RKO (cell line): ENCODE results near the gene MICAL1.

ENCODE experiments used
- DNase-seq: peaks from one replicate; pipeline ENCODE4 v3.0.0-alpha.2; 2016; ENCODE audit warnings: low spot score

The MICAL1 gene

DNA sequence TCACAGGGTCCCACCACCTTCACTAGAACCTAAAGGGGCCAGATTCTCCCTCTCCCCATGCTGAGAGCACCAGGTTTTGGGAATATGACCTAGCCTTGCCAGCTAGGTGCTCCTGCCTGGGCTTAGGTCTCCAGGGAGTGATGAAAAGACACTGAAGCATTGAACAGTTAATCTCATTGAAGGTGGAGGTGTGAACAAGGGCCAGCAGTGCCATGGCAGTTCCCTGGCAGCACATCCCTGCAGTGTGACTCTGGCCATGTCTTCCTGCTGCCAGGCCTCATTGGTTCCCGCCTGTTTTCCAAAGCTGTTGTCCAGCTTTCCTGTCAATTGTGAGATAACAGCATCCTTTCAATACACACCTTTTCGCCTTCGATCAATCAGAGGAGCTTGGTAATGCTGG, 26.1 kb downstream of the MICAL1 start:
- DNase-seq: no peak

- DNase-seq: no peak
Measured at GRCh38 chr6:109428889-109429477, 26.6 kb downstream of the MICAL1 start.

DNA sequence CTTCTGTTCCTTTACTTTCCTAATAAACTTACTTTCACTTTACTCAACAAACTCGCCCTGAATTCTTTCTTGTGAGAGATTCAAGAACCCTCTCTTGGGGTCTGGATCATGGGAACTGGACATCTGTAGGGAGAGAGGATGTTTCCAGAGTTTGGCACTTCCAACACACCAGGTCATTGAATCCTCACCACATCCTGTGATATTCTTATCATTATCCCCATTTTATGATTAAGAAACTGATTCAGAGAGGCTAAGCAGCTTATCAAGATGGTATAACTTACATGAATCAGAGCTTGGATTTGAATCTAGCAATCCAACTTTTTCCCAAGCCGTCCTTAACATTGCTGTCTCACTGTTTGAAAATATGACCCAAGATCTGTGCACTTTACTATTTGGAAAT, 30.6 kb downstream of the MICAL1 start:
- DNase-seq: no peak

DNA sequence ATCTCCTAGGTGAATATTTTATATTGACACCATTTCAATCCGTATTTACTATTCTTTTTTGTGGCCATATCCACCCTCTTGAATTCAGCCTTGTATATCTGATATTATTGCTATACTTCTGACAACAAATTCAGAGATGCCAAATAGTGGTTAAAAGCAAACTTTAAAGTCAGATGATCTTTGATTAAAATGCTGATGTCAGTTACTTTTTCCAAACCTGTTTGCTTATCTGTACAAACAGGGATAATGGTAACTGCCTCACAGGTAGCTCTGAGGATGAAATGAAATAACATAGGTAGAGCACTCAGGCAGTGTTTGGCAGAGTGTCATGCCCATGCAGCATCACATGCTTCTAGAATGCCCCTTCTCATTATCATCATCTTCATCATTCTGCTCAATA, 34.4 kb downstream of the MICAL1 start:
- no peak for DNase-seq

GRCh38 chr6:109420751-109421150, 34.8 kb downstream of the MICAL1 start:
- no peak for DNase-seq

DNA sequence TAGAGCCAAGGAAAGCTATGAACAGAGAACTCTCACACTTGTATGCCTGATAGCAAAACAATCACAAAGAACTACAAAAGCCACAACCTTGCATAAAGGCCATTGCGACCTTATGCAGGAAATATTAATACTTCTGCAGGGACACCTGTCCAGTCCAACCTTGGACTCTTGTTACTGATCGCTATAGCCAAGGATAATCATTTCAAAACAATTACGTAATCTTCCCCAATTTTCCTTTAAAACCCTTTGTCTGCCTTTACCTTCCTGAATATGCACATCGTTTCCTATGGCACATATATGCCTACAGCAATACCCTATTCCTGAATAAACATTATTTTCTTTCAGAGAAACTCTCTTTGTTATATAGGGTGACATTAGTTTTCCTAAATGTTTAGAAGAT, 37.9 kb downstream of the MICAL1 start:
- DNase-seq: no peak

GRCh38 chr6:109411034-109411433, 44.5 kb downstream of the MICAL1 start:
- DNase-seq: no peak

DNA sequence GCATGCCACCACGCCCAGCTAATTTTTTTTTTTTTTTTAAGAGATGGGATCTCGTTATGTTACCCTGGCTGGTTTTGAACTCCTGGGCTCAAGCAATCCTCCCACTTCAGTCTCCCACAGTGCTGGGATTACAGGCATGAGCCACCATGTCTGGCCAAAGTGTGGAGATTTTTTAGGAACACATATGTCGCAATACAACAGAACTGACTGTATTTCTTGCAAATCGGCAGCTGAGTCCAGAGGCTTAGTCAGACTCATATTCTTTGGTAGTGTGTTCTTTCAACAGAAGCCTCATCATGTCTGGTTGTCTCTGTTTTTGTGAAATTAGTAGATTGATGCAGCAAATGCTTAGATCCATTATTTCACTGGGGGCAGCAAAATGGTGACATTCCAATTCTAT, 49.4 kb downstream of the MICAL1 start:
- no peak for DNase-seq

DNA sequence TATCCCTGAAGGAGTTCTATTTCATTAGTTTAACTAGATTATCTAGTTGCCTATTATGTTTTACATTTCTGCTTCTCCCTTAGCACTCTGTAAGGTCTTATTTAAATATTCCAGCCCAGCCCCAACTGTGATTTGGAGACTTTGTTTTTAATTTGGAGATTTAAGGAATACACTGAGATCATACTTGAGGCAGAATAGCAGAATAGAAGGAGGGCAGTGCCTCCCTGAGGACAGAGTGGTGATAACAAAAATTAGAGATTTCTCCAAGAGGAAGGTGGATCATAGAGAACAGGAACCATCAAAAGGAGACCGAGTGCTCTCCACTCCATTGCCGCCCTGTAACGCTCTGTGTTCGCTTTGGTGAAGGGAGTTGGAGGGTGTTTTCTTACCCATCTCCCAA, 58.6 kb downstream of the MICAL1 start:
- DNase-seq: no peak

- DNase-seq: no peak
Measured at GRCh38 chr6:109396046-109396718, 59.4 kb downstream of the MICAL1 start.
